A549 (cell line): Measurements from ENCODE around the gene CFL1. TPM values are rescaled to one million over a fixed set of nuclear protein-coding genes. Genes with fewer than 3 reads are reported as not detected.

Experiments
- ATAC-seq, 2 experiments: fragments of 200-7000 bp in 1 of 2; fragments of >200 bp in 1 of 2; cut with Nextera tagmentation in 1 of 2; cut with Tn5 transposase in 1 of 2; 3 replicates each; pipeline versions ENCODE4 v1.8.0 to v1.9.1; 2018 to 2020; ENCODE audit warnings: mild to moderate bottlenecking in 1 of 2, moderate library complexity in 1 of 2
- CTCF ChIA-PET: fragments of 300-600 bp; sonication (Branson Sonifier 250); formaldehyde crosslinking; extraction: SDS; loops from one replicate; lab custom pipeline; 2021; ENCODE audit warnings: antibody characterized with exemption, inconsistent platforms; lab: Yijun Ruan, JAX
- POLR2A ChIA-PET: fragments of 350-600 bp; formaldehyde crosslinking; extraction: SDS; loops from one replicate; lab custom pipeline; 2021; ENCODE audit warnings: antibody characterized with exemption, inconsistent platforms; lab: Yijun Ruan, JAX
- DNase-seq, 2 experiments: peaks; one replicate each; pipeline versions ENCODE4 v3.0.0 to v3.0.0-alpha.2; 2011 to 2016; ENCODE audit warnings: low read depth in 1 of 2, low spot score in 1 of 2
- FAIRE-seq: peaks from 2 replicates; lab custom pipeline; 2011; peaks lifted over from hg19 to GRCh38; lab: Jason Lieb, UNC
- H3K27ac ChIP-seq, 2 experiments: fragments of >200 bp; sonication (Bioruptor Twin); formaldehyde crosslinking; 3 replicates each; pipeline ENCODE4 v1.5.1; 2016 to 2017
- H3K4me1 ChIP-seq: fragments of >200 bp; sonication (Bioruptor Twin); formaldehyde crosslinking; 3 replicates; pipeline ENCODE4 v1.6.1; 2016
- H3K4me2 ChIP-seq: fragments of >200 bp; sonication (Bioruptor Twin); formaldehyde crosslinking; 3 replicates; pipeline ENCODE4 v1.6.1; 2016
- H3K4me3 ChIP-seq: fragments of >200 bp; sonication (Bioruptor Twin); formaldehyde crosslinking; 3 replicates; pipeline ENCODE4 v1.5.1; 2016
- H3K9me3 ChIP-seq: fragments of >200 bp; sonication (Bioruptor Twin); formaldehyde crosslinking; 3 replicates; pipeline ENCODE4 v1.6.1; 2016
- ATOH8 ChIP-seq: fragments of 250-450 bp; sonication (Bioruptor Pico); IDR thresholded peaks from 2 replicates; pipeline ENCODE4 v1.5.0; 2020; ENCODE audit warnings: low read depth, mild to moderate bottlenecking, moderate library complexity
- CHD4 ChIP-seq: fragments of 200-600 bp; sonication (generic); IDR thresholded peaks from 2 replicates; pipeline ENCODE4 v1.6.1; 2016; ENCODE audit warnings: antibody characterized with exemption, mild to moderate bottlenecking, borderline replicate concordance
- ELK1 ChIP-seq: fragments of 150-350 bp; IDR thresholded peaks from 2 replicates; pipeline ENCODE4 v1.6.1; 2014; ENCODE audit warnings: low read depth, mild to moderate bottlenecking, low read length
- ESRRA ChIP-seq: fragments of 150-350 bp; IDR thresholded peaks from 2 replicates; pipeline ENCODE4 v1.6.1; 2014; ENCODE audit warnings: mild to moderate bottlenecking, low read length, borderline replicate concordance
- FOXS1 ChIP-seq: fragments of 250-450 bp; sonication (Bioruptor Pico); IDR thresholded peaks from 2 replicates; pipeline ENCODE4 v1.5.0; 2020; ENCODE audit warnings: mild to moderate bottlenecking, moderate library complexity
- GATA3 ChIP-seq: IDR thresholded peaks from 2 replicates; pipeline ENCODE4 v1.6.1; 2012; ENCODE audit warnings: borderline replicate concordance
- HES2 ChIP-seq: fragments of >200 bp; sonication (Bioruptor Twin); formaldehyde crosslinking; IDR thresholded peaks from 2 replicates; pipeline ENCODE4 v1.6.1; 2016
- HEYL ChIP-seq: fragments of 250-450 bp; sonication (Bioruptor Pico); IDR thresholded peaks from 2 replicates; pipeline ENCODE4 v1.8.0; 2021; ENCODE audit warnings: mild to moderate bottlenecking, moderate library complexity
- HOXB13 ChIP-seq: fragments of 250-450 bp; sonication (Bioruptor Pico); IDR thresholded peaks from 2 replicates; pipeline ENCODE4 v1.5.0; 2020; ENCODE audit warnings: low read depth, mild to moderate bottlenecking, moderate library complexity
- KDM1A ChIP-seq: fragments of 200-600 bp; sonication (generic); IDR thresholded peaks from 2 replicates; pipeline ENCODE4 v1.6.1; 2016; ENCODE audit warnings: low read depth, mild to moderate bottlenecking
- MAZ ChIP-seq: fragments of 150-350 bp; IDR thresholded peaks from 2 replicates; pipeline ENCODE4 v1.6.1; 2014; ENCODE audit warnings: antibody characterized with exemption, low read depth, low read length, borderline replicate concordance
- MYC ChIP-seq: IDR thresholded peaks from 2 replicates; pipeline ENCODE4 v1.6.1; 2012; ENCODE audit warnings: mild to moderate bottlenecking, inconsistent platforms, low read length, improper control_type of control experiment, borderline replicate concordance
- NPAS2 ChIP-seq: fragments of 250-450 bp; sonication (Bioruptor Pico); IDR thresholded peaks from 2 replicates; pipeline ENCODE4 v1.8.0; 2022; ENCODE audit warnings: mild to moderate bottlenecking, moderate library complexity, borderline replicate concordance
- NR3C1 ChIP-seq: fragments of >200 bp; sonication (Bioruptor Twin); formaldehyde crosslinking; IDR thresholded peaks from 3 replicates; pipeline ENCODE4 v1.6.1; 2017
- PHF8 ChIP-seq: fragments of 200-600 bp; sonication (generic); IDR thresholded peaks from 2 replicates; pipeline ENCODE4 v1.6.1; 2016; ENCODE audit warnings: low read depth, mild to moderate bottlenecking, antibody characterized with exemption, moderate library complexity, borderline replicate concordance
- RARB ChIP-seq: fragments of 250-450 bp; sonication (Bioruptor Pico); IDR thresholded peaks from 2 replicates; pipeline ENCODE4 v1.8.0; 2021; ENCODE audit warnings: mild to moderate bottlenecking, moderate library complexity
- RFX5 ChIP-seq: fragments of 450-650 bp; IDR thresholded peaks from 2 replicates; pipeline ENCODE4 v1.7.1; 2014; ENCODE audit warnings: antibody characterized with exemption, mild to moderate bottlenecking, moderate library complexity
- SMC3 ChIP-seq: fragments of >200 bp; sonication (Bioruptor Twin); formaldehyde crosslinking; IDR thresholded peaks from 3 replicates; pipeline ENCODE4 v1.6.1; 2018; ENCODE audit warnings: inconsistent platforms
- SREBF2 ChIP-seq: fragments of 450-650 bp; IDR thresholded peaks from 2 replicates; pipeline ENCODE4 v1.6.1; 2014; ENCODE audit warnings: mild to moderate bottlenecking, moderate library complexity
- TFCP2L1 ChIP-seq: fragments of 250-450 bp; sonication (Bioruptor Pico); IDR thresholded peaks from 2 replicates; pipeline ENCODE4 v1.5.0; 2021; ENCODE audit warnings: mild to moderate bottlenecking
- ZC3H11A ChIP-seq: fragments of 450-650 bp; IDR thresholded peaks from 2 replicates; pipeline ENCODE4 v1.6.1; 2014; ENCODE audit warnings: antibody characterized with exemption, mild to moderate bottlenecking
- ZSCAN20 ChIP-seq: fragments of 250-450 bp; sonication (Bioruptor Pico); IDR thresholded peaks from 2 replicates; pipeline ENCODE4 v1.8.0; 2022; ENCODE audit warnings: mild to moderate bottlenecking, moderate library complexity
- WGBS: methylation state at CpG from one replicate; pipeline ENCODE4 v1.1.6; 2017; ENCODE audit errors: missing lambda C conversion rate; 5-methylcytosine and 5-hydroxymethylcytosine counted together
- polyA plus RNA-seq, 4 experiments: library from polyadenylated mRNA; depleted of rRNA in 3 of 4; stranded (reverse); fragments of >200 nt; fragmentation: RNase III in 1 of 4; extraction: RNeasy Plus Mini Kit Qiagen cat#74134 plus additional on column Dnase treatment in 1 of 4; gene quantifications; 2 replicates in 3 of 4; 3 replicates in 1 of 4; pipeline ENCODE4 v1.2.3, GENCODE V29; 2011 to 2017

CFL1 gene
- polyA plus RNA-seq, 2 of the 4 experiments (the other 2 are of a cell fraction), result 1,591 to 1,780 TPM

- FAIRE-seq, result no peak
- 80% methylated on average over 3 of the region's 3 CpGs for WGBS
- no peak for ATAC-seq
These were observed 14.2 kb downstream of the CFL1 start for GRCh38 chr11:65843811-65844210.

GRCh38 chr11:65842144-65842543 is 15.8 kb downstream of the CFL1 start:
- WGBS, result 77% methylated on average over 4 of the region's 4 CpGs
- CTCF ChIA-PET, result interaction anchor here (1.0 kb wide), 1 partner anchor 23 kb away, joined by 6 read pairs; no protein-coding TSS in a partner anchor
- no peak overlapping the region for H3K4me2 ChIP-seq
- POLR2A ChIA-PET, result no interaction called here
- DNase-seq (no peak), ATAC-seq (no peak), FAIRE-seq (no peak)
- H3K4me1 ChIP-seq, result no peaks in the 10 kb centered on the region
- H3K27ac ChIP-seq, result no peak overlapping the region
- H3K4me3 ChIP-seq, result no peak overlapping the region
- no peaks in the 10 kb centered on the region for H3K9me3 ChIP-seq
- TF ChIP-seq HEYL (CRISPR knock-in tag), result no peak
- TF ChIP-seq PHF8, result no peak
- TF ChIP-seq MYC, result no peak
- no peak for TF ChIP-seq RFX5
- TF ChIP-seq MAZ, result no peak
- no peak for TF ChIP-seq ELK1
- TF ChIP-seq RARB (CRISPR knock-in tag), result no peak
- no peak for TF ChIP-seq ATOH8 (CRISPR knock-in tag)
- no peak for TF ChIP-seq KDM1A
- no peak for TF ChIP-seq HES2
- TF ChIP-seq NR3C1, result no peak

More at GRCh38 chr11:65843811-65844210, 14.2 kb downstream of the CFL1 start:
- no peaks in the 10 kb centered on the region for H3K4me1 ChIP-seq
- POLR2A ChIA-PET, result interaction anchor here (0.8 kb wide), 1 partner anchor 11 kb away, joined by 4 read pairs; no protein-coding TSS in a partner anchor
- CTCF ChIA-PET, result interaction anchor here (0.8 to 1.9 kb wide), 9 partner anchors 8 to 206 kb away, joined by 3 to 8 read pairs (median 3); partner anchors contain the start of genes MUS81 and SIPA1
- H3K4me3 ChIP-seq, result no peak overlapping the region
- no peak for DNase-seq
- H3K9me3 ChIP-seq, result no peaks in the 10 kb centered on the region
- H3K4me2 ChIP-seq, result no peak overlapping the region
- TF ChIP-seq ZSCAN20 (no peak), GATA3 (no peak), HEYL (CRISPR knock-in tag) (no peak), FOXS1 (CRISPR knock-in tag) (no peak), HOXB13 (CRISPR knock-in tag) (no peak), CHD4 (no peak), ESRRA (no peak), SREBF2 (no peak), NPAS2 (CRISPR knock-in tag) (no peak)
- TF ChIP-seq, all 56 proteins: peak for 0
- no peak overlapping the region for H3K27ac ChIP-seq

GRCh38 chr11:65834202-65834601 is 23.8 kb downstream of the CFL1 start:
- H3K4me2 ChIP-seq, result no peak overlapping the region
- no peak overlapping the region for H3K27ac ChIP-seq
- FAIRE-seq (no peak), ATAC-seq (no peak), DNase-seq (no peak)
- ChIA-PET CTCF (interaction anchor here (3.5 kb wide), 1 partner anchor 15 kb away, joined by 18 read pairs; no protein-coding TSS in a partner anchor), POLR2A (no interaction called here)
- 65% methylated on average over 6 of the region's 6 CpGs for WGBS
- H3K4me3 ChIP-seq, result no peak overlapping the region
- H3K9me3 ChIP-seq, result 0 out of 3 replicates have a peak, but pooled peaks cover 2% of the 10 kb centered on the region
- TF ChIP-seq MYC (no peak), TFCP2L1 (CRISPR knock-in tag) (no peak), SMC3 (no peak), ZC3H11A (no peak), RFX5 (no peak)
- no peaks in the 10 kb centered on the region for H3K4me1 ChIP-seq
